ENCODE results near the gene SLC22A6.

Gene SLC22A6

GRCh38 chr11:63012839-63013238 lies 28.1 kb upstream of the SLC22A6 start:
- Histone ChIP-seq H3K27me3 (ENCODE audit: control insufficient read depth, insufficient read depth, low read length) (no peaks in the 10 kb centered on the region), H3K4me3 (ENCODE audit: low read length) (no peak overlapping the region), H3K36me3 (ENCODE audit: control insufficient read depth, low read depth, low read length) (no peaks in the 10 kb centered on the region), H3K9ac (ENCODE audit: low read length) (no peak overlapping the region), H3K4me1 (ENCODE audit: control insufficient read depth, low read depth, low read length) (no peaks in the 10 kb centered on the region), H3K9me3 (ENCODE audit: control insufficient read depth, low read depth, low read length) (no peaks in the 10 kb centered on the region), H3K27ac (ENCODE audit: low read length) (no peak overlapping the region)

GRCh38 chr11:63012430-63012829 lies 27.7 kb upstream of the SLC22A6 start:
- Histone ChIP-seq H3K36me3 (ENCODE audit: control insufficient read depth, low read depth, low read length) (no peaks in the 10 kb centered on the region), H3K9me3 (ENCODE audit: control insufficient read depth, low read depth, low read length) (no peaks in the 10 kb centered on the region), H3K27ac (ENCODE audit: low read length) (no peak overlapping the region), H3K4me1 (ENCODE audit: control insufficient read depth, low read depth, low read length) (no peaks in the 10 kb centered on the region), H3K9ac (ENCODE audit: low read length) (no peak overlapping the region), H3K4me3 (ENCODE audit: low read length) (no peak overlapping the region), H3K27me3 (ENCODE audit: control insufficient read depth, insufficient read depth, low read length) (no peaks in the 10 kb centered on the region)

GRCh38 chr11:63010934-63011439 lies 26.2 kb upstream of the SLC22A6 start:
- H3K4me1 ChIP-seq (ENCODE audit: control insufficient read depth, low read depth, low read length): no peaks in the 10 kb centered on the region
- H3K4me3 ChIP-seq (ENCODE audit: low read length): no peak overlapping the region
- no peak overlapping the region for H3K9ac ChIP-seq (ENCODE audit: low read length)
- no peaks in the 10 kb centered on the region for H3K9me3 ChIP-seq (ENCODE audit: control insufficient read depth, low read depth, low read length)
- no peaks in the 10 kb centered on the region for H3K36me3 ChIP-seq (ENCODE audit: control insufficient read depth, low read depth, low read length)
- no peaks in the 10 kb centered on the region for H3K27me3 ChIP-seq (ENCODE audit: control insufficient read depth, insufficient read depth, low read length)
- no peak overlapping the region for H3K27ac ChIP-seq (ENCODE audit: low read length)

- no peaks in the 10 kb centered on the region for H3K4me1 ChIP-seq (ENCODE audit: control insufficient read depth, low read depth, low read length)
- no peaks in the 10 kb centered on the region for H3K36me3 ChIP-seq (ENCODE audit: control insufficient read depth, low read depth, low read length)
- H3K9me3 ChIP-seq (ENCODE audit: control insufficient read depth, low read depth, low read length): no peaks in the 10 kb centered on the region
- no peak overlapping the region for H3K27ac ChIP-seq (ENCODE audit: low read length)
- H3K9ac ChIP-seq (ENCODE audit: low read length): no peak overlapping the region
- H3K27me3 ChIP-seq (ENCODE audit: control insufficient read depth, insufficient read depth, low read length): no peaks in the 10 kb centered on the region
- no peak overlapping the region for H3K4me3 ChIP-seq (ENCODE audit: low read length)
Observed at GRCh38 chr11:63007920-63008319, 23.2 kb upstream of the SLC22A6 start.

GRCh38 chr11:63001456-63001855 lies 16.7 kb upstream of the SLC22A6 start:
- Histone ChIP-seq H3K4me3 (ENCODE audit: low read length) (no peak overlapping the region), H3K27me3 (ENCODE audit: control insufficient read depth, insufficient read depth, low read length) (no peaks in the 10 kb centered on the region), H3K27ac (ENCODE audit: low read length) (no peak overlapping the region), H3K9ac (ENCODE audit: low read length) (no peak overlapping the region), H3K36me3 (ENCODE audit: control insufficient read depth, low read depth, low read length) (no peaks in the 10 kb centered on the region), H3K4me1 (ENCODE audit: control insufficient read depth, low read depth, low read length) (no peaks in the 10 kb centered on the region), H3K9me3 (ENCODE audit: control insufficient read depth, low read depth, low read length) (no peaks in the 10 kb centered on the region)

- Histone ChIP-seq H3K27ac (ENCODE audit: low read length) (no peak overlapping the region), H3K36me3 (ENCODE audit: control insufficient read depth, low read depth, low read length) (no peaks in the 10 kb centered on the region), H3K27me3 (ENCODE audit: control insufficient read depth, insufficient read depth, low read length) (no peaks in the 10 kb centered on the region), H3K4me3 (ENCODE audit: low read length) (no peak overlapping the region), H3K9ac (ENCODE audit: low read length) (no peak overlapping the region), H3K9me3 (ENCODE audit: control insufficient read depth, low read depth, low read length) (no peaks in the 10 kb centered on the region), H3K4me1 (ENCODE audit: control insufficient read depth, low read depth, low read length) (no peaks in the 10 kb centered on the region)
Observed at GRCh38 chr11:62999649-63000048, 14.9 kb upstream of the SLC22A6 start.

- H3K27me3 ChIP-seq (ENCODE audit: control insufficient read depth, insufficient read depth, low read length): no peaks in the 10 kb centered on the region
Observed at GRCh38 chr11:62999156-62999555, 14.4 kb upstream of the SLC22A6 start.

GRCh38 chr11:62996271-62996670 lies 11.5 kb upstream of the SLC22A6 start:
- no peaks in the 10 kb centered on the region for H3K4me1 ChIP-seq (ENCODE audit: control insufficient read depth, low read depth, low read length)

More at GRCh38 chr11:62999156-62999555, 14.4 kb upstream of the SLC22A6 start:
- no peaks in the 10 kb centered on the region for H3K4me1 ChIP-seq (ENCODE audit: control insufficient read depth, low read depth, low read length)
- no peak overlapping the region for H3K4me3 ChIP-seq (ENCODE audit: low read length)
- no peaks in the 10 kb centered on the region for H3K36me3 ChIP-seq (ENCODE audit: control insufficient read depth, low read depth, low read length)
- H3K9me3 ChIP-seq (ENCODE audit: control insufficient read depth, low read depth, low read length): no peaks in the 10 kb centered on the region
- H3K9ac ChIP-seq (ENCODE audit: low read length): no peak overlapping the region
- no peak overlapping the region for H3K27ac ChIP-seq (ENCODE audit: low read length)

GRCh38 chr11:62994775-62995174 lies 10.0 kb upstream of the SLC22A6 start:
- H3K36me3 ChIP-seq (ENCODE audit: control insufficient read depth, low read depth, low read length): no peaks in the 10 kb centered on the region
- no peak overlapping the region for H3K9ac ChIP-seq (ENCODE audit: low read length)
- H3K27me3 ChIP-seq (ENCODE audit: control insufficient read depth, insufficient read depth, low read length): no peaks in the 10 kb centered on the region

More at GRCh38 chr11:62996271-62996670, 11.5 kb upstream of the SLC22A6 start:
- Histone ChIP-seq H3K9me3 (ENCODE audit: control insufficient read depth, low read depth, low read length) (no peaks in the 10 kb centered on the region), H3K9ac (ENCODE audit: low read length) (no peak overlapping the region), H3K27ac (ENCODE audit: low read length) (no peak overlapping the region), H3K27me3 (ENCODE audit: control insufficient read depth, insufficient read depth, low read length) (no peaks in the 10 kb centered on the region), H3K4me3 (ENCODE audit: low read length) (no peak overlapping the region), H3K36me3 (ENCODE audit: control insufficient read depth, low read depth, low read length) (no peaks in the 10 kb centered on the region)

GRCh38 chr11:62988276-62988675 lies 3.5 kb upstream of the SLC22A6 start:
- Histone ChIP-seq H3K4me1 (ENCODE audit: control insufficient read depth, low read depth, low read length) (no peaks in the 10 kb centered on the region), H3K9ac (ENCODE audit: low read length) (no peak overlapping the region), H3K27ac (ENCODE audit: low read length) (no peak overlapping the region), H3K36me3 (ENCODE audit: control insufficient read depth, low read depth, low read length) (no peaks in the 10 kb centered on the region), H3K4me3 (ENCODE audit: low read length) (no peak overlapping the region), H3K9me3 (ENCODE audit: control insufficient read depth, low read depth, low read length) (no peaks in the 10 kb centered on the region), H3K27me3 (ENCODE audit: control insufficient read depth, insufficient read depth, low read length) (no peaks in the 10 kb centered on the region)

More at GRCh38 chr11:62994775-62995174, 10.0 kb upstream of the SLC22A6 start:
- Histone ChIP-seq H3K9me3 (ENCODE audit: control insufficient read depth, low read depth, low read length) (no peaks in the 10 kb centered on the region), H3K27ac (ENCODE audit: low read length) (no peak overlapping the region), H3K4me3 (ENCODE audit: low read length) (no peak overlapping the region), H3K4me1 (ENCODE audit: control insufficient read depth, low read depth, low read length) (no peaks in the 10 kb centered on the region)

GRCh38 chr11:62985041-62985750 lies 429 bp upstream of the SLC22A6 start:
- H3K9ac ChIP-seq (ENCODE audit: low read length): no peak overlapping the region
- no peaks in the 10 kb centered on the region for H3K36me3 ChIP-seq (ENCODE audit: control insufficient read depth, low read depth, low read length)
- H3K9me3 ChIP-seq (ENCODE audit: control insufficient read depth, low read depth, low read length): no peaks in the 10 kb centered on the region
- H3K27ac ChIP-seq (ENCODE audit: low read length): no peak overlapping the region
- H3K4me1 ChIP-seq (ENCODE audit: control insufficient read depth, low read depth, low read length): no peaks in the 10 kb centered on the region
- no peaks in the 10 kb centered on the region for H3K27me3 ChIP-seq (ENCODE audit: control insufficient read depth, insufficient read depth, low read length)
- H3K4me3 ChIP-seq (ENCODE audit: low read length): no peak overlapping the region

- H3K36me3 ChIP-seq (ENCODE audit: control insufficient read depth, low read depth, low read length): no peaks in the 10 kb centered on the region
- H3K9me3 ChIP-seq (ENCODE audit: control insufficient read depth, low read depth, low read length): no peaks in the 10 kb centered on the region
- H3K4me1 ChIP-seq (ENCODE audit: control insufficient read depth, low read depth, low read length): no peaks in the 10 kb centered on the region
- H3K27me3 ChIP-seq (ENCODE audit: control insufficient read depth, insufficient read depth, low read length): no peaks in the 10 kb centered on the region
- H3K9ac ChIP-seq (ENCODE audit: low read length): no peak overlapping the region
- no peak overlapping the region for H3K27ac ChIP-seq (ENCODE audit: low read length)
- H3K4me3 ChIP-seq (ENCODE audit: low read length): no peak overlapping the region
Observed at GRCh38 chr11:62983536-62984199, 1.1 kb downstream of the SLC22A6 start.
